RPMI8226 (cell line): Measurements from ENCODE around the gene ITGAL.
A peak's percentile ranks its signal among the peaks of the same experiment; 100 is the strongest.

Experiments used
- DNase-seq: peaks from one replicate; pipeline ENCODE4 v3.0.0-alpha.2; 2015

Gene ITGAL

DNA sequence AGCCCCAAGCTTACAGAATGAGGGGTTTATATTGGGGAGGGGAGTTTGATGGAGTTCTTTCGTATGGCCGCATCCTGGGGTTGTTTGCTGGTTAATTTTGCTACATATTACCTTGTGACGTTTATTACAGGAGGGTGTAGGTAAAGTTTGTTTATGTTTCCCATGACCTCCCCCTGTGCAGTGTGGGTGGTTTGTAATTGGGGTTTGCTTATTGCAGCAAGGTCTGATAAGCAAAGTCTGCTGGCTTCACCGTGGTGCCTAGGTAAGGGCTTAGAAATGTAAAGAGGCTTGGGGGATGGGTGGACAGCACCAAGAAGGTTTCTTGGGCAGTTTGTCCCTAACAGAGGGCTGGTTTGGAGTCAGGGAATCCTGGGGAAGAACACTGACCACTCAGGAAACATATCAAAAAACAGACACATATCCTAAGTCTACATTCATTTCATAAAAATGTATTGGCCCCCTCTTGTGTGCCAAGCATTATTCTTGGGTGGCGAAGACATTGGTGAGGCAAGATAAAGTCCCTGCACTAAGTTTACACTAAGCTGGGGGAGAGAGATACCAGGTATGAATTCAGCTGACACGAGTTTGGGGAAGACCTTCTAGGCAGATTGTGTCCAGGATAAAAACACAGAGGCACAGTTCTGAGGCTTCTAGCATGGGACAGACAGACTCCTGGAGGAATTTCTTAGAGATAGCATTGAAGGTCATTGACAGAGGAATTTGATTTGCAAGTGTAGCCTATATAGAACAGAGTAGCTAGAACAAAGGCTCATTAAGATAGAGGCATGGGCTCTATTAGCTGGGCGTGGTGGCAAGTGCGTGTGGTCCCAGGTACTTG, 76.1 kb downstream of the ITGAL start:
- no peak for DNase-seq

DNA sequence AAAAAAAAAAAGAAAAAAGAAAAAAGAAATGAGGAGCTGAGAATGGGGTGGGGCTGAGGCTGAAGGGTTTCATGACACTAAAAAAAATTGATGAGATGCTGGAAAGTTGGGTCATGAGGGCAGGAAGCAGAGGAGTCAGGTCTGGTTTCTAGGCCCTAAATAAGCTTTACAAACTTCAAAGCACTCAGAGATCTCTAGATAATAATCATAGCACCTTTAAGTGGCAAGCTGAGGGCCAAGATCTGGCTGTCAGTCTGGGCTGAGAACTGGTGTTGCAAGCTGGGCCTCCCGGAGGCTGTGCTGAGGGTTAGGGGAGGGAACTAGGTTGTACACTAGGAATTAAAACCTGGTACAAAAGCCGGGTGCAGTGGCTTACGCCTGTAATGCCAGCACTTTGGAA, 79.2 kb downstream of the ITGAL start:
- DNase-seq = no peak

DNA sequence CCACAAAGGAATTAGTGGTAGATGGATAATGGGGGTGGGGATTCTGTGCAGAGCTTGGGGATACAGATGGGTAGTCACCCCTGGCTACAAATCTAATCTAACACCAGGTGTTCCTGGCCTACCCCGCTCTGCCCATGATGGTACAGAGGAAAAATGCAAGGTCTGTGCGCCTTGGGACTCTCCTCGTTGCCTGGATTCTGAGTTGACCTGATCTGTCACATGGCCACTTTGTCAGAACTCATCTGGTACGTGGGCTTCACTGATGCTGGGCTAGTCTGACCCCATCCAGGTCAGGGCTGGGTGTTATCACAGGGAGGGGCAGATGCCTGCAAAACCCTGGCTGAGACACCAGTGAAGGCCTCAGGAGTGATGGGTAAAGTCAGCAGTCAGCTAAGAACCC, 80.4 kb downstream of the ITGAL start:
- DNase-seq = no peak

- DNase-seq = no peak
Measured at GRCh38 chr16:30553393-30553899, 80.9 kb downstream of the ITGAL start.

DNA sequence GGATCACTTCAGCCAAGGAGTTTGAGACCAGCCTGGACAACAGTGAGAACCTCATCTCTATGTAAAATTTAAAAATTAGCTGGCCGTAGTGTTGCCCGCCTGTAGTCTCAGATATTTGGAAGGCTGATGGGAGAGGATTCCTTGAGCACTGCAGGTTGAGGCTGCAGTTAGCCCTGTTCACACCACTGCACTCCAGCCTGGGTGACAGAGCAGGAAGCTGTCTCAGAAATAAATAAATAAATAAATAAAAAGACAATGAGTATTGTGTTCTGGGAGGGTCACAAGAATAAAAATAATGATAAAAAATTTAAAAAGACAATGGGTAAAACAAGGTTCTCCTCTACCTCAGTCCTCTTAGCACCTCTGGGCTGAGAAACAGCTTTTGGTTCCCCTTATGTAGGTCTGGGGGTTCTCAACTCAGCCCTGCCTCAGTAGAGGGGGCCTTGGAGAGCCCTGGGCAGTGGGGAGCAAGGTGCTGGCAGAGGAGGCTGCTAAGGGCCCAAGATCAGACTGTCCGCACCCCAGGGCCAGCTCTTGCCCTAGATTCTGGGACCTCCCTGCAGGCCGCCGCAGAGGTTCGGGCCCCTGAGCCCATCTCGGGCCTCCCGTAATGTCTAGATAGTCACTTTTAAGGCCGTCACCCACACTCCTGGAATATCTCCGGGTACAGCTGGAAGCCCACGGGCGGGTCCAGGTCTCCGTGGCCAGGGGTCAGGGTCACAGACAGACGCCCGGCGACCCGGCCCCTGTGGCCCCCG, 82.2 kb downstream of the ITGAL start:
- DNase-seq = no peak

DNA sequence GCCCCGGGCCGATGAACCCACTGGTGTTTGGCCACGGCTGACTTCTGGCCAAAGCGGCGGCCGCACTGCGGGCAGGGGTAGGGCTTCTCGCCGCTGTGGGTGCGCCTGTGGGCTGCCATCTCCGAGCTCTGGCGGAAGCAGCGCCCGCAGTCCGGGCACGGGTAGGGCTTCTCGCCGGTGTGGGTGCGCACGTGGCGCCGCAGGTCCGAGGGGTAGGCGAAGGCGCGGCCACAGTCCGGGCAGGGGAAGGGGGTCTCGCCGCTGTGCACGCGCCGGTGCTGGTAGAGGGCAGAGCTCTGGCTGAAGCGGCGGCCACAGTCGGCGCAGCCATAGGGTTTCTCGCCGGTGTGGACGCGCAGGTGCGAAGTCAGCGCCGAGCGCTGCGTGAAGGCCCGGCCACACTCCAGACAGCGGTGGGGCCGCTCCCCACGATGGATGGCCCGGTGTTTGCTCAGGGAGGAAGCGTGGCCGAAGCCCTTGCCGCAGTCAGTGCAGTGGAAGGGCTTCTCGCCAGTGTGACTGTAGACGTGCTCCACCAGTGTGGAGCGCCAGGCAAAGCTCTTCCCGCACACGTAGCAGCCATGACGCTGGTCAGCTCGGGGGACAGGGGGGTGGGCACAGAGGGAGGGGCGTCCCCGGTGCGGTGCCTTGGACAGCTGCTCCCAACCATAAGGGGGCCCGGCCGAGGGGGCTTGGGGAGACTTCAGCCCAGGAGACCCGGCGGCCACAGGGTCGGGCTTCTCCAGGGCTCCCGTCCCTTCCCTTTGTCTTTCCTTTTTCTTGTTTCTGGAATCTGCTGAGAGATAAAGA, 83.0 kb downstream of the ITGAL start:
- DNase-seq = no peak

- no peak for DNase-seq
Measured at GRCh38 chr16:30556125-30556473, 83.6 kb downstream of the ITGAL start.

DNA sequence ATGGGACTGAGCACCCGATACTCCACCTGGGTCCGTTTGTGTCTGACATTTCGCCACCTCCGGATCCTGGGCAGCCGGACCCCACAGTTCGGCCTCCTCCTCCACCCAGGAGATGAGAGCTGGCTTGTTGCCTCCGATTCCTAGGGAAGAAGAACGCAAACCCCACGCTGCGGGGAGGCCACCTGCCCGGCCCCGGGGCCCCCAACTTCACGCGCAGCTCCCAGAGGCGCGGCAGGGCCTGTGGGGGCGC, 85.1 kb downstream of the ITGAL start:
- no peak for DNase-seq

GRCh38 chr16:30557957-30558788, 85.6 kb downstream of the ITGAL start, which contains the start of gene ZNF764:
ZNF764 (minus strand) TSS chr16:30558374; CDS start chr16:30558182, 192 bp downstream.
- peak; percentile 99 for DNase-seq

- no peak for DNase-seq
Measured at GRCh38 chr16:30558789-30559377, 86.3 kb downstream of the ITGAL start.

GRCh38 chr16:30559690-30560089, 87.1 kb downstream of the ITGAL start:
- no peak for DNase-seq

DNA sequence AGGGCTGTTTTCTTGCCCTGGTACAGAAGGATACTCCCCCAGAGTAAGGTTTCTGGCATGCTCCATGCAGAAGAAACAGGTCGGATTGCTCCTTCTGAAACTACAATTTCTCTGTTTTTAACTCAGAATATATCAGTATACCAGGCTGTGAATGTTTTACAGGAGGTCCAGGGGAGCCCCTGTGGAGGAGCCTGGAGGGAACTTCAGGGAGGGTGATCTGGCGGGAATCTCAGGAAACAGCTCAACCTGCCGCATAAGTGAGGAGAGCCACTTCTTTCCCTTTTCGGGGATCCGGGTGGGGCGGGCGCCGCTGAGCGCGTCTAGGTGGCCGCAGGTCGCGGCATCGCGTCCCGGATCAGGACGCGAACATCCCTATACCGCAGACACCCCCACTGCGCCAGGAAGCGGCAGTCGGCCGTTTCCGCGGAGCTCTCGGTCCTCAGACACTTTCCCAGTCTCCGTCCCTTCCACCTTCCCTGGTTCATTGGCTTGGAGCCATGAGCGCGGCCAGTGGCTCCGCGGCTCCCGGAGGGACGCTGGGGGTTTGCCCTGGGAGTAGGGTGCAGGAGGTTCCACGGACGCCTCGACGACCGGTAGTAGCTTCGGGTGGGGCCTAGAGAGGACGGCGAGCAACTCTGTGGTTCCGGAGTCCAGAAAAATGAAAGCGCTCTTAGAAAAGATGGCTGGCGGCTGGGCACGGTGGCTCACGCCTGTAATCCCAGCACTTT, 88.7 kb downstream of the ITGAL start:
- DNase-seq = no peak

- no peak for DNase-seq
Measured at GRCh38 chr16:30562021-30562420, 89.5 kb downstream of the ITGAL start.

DNA sequence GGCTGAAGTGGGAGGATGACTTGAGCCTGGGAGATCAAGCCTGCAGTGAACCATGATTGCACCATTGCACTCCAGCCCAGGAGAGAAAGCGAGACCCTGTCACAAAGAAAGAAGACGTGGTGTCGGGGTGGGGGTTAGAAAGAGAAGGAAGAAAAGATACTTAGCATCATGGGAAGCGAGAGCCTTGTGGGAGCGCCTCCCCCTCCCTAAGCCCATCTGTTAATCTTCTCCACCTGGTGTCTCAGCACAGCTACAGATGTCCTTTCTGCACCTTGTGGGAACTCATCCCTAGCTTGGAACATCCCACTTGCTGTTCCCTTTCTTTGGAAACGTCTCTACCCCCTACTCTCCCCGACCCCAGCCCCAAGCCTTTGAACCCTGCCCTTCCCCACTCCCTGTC, 93.0 kb downstream of the ITGAL start:
- DNase-seq = no peak

- DNase-seq = no peak
Measured at GRCh38 chr16:30565984-30566383, 93.4 kb downstream of the ITGAL start.

DNA sequence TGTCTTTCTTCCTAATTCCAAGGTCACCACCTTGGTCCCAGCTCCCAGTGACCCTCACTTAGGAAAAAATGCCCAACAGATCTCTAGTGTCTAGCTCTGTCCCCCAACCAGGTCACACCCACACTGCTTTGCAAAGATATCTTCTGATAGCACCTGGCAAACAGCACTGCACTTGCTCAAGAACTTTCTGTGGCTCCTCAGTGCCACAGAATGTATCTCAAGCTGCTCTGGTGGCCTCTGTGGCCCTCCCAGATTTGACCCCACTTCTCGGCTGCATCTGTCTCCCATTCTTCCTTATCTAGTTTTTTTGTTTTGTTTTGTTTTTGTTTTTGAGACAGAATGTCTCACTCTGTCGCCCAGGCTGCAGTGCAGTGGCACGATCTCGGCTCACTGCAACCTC, 94.0 kb downstream of the ITGAL start:
- no peak for DNase-seq

DNA sequence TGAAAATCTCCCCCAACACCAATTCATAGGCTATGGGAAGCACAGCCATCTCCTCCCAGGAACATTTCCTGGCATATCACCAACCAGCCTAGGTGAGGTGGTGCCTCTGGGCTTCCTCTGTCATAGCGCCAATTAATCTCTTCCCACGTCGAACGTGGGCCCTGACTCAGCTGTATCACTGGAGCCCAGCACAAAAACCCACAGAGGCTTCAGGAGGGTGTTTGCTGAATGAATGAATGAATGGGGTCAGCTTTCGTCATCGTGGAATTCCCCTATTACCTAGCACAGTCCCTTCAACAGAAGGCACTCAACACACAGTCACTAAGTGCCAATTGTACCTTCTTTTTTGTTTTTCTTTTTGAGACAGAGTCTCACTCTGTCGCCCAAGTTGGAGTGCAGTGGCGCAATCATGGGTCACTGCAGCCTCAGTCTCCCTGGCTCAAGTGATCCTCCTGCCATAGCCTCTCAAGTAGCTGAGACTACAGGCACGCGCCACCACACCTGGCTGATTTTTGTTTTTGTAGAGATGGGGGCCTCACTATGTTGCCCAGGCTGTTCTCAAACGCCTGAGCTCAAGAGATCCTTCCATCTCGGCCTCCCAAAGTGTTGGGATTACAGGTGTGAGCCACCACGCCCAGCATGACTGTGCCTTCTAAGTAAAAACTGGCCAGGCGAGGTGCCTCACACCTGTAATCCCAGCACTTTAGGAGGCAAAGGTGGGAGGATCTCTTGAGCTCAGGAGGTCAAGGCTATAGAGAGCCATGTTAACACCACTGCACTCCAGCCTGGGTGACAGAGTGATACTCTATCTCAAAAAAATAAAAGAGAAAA, 94.8 kb downstream of the ITGAL start:
- no peak for DNase-seq

DNA sequence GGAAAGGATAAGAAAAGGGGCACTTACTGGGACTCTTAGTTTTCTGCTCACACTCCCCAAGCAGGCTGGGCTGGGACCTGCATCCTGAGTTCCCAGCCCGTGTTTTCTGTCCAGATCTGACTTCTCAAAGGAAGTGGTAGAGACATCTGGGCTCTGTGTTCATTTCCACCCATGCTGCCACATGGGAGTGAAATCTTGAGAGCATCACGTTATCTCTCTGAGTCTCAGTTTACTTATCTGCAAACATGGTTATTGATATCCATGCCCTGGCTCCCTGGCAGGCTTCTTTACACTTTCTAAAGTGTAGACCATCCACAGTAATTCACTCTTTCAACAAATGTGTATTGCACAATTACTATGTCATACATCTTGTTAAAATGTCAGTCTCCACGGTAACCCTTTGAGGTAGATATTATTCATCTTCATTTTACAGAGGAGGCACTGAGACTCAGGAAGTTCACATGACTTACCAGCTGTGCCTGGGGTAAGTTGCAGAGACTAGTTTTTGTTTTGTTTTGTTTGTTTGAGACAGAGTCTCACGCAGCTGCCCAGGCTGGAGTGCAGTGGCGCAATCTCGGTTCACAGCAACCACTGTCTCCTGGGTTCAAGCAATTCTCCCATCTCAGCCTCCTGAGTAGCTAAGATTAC, 95.6 kb downstream of the ITGAL start:
- DNase-seq = peak; percentile 46

DNA sequence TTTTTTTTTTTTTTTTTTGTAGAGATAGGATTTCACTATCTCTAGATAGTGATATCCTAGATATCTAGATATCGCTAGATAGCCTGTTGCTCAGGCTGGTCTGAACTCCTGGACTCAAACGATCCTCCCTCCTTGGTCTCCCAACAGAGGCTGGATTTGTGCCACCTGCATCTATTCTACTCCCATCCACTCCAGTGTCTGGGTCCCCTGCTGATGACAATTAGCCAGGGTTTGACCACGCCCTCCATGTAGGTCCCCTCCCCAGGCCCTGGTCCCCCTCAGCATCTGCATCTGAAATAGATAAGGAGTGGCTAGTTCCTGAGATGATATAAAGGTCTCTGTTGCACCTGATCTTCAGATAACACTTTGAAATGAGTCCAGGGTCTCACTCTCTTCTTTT, 96.7 kb downstream of the ITGAL start:
- no peak for DNase-seq
